SK-N-MC (cell line): ENCODE data around the gene DPAGT1.

Source experiments
- DNase-seq: peaks from one replicate; pipeline ENCODE4 v3.0.0-alpha.2; 2011; ENCODE audit warnings: low read depth, low spot score
- H3K27ac ChIP-seq: fragments of 200-600 bp; sonication (generic); 2 replicates; pipeline ENCODE4 v1.5.1; 2016; ENCODE audit warnings: mixed run types
- H3K36me3 ChIP-seq: fragments of 200-600 bp; sonication (generic); 2 replicates; pipeline ENCODE4 v1.6.1; 2017; ENCODE audit warnings: antibody characterized with exemption, low read length, mixed read lengths; ENCODE audit not compliant: insufficient read depth
- H3K4me3 ChIP-seq: fragments of 200-600 bp; sonication (generic); 2 replicates; pipeline ENCODE4 v1.5.1; 2016
- H3K9ac ChIP-seq: fragments of 200-600 bp; sonication (generic); 2 replicates; pipeline ENCODE4 v1.8.0; 2017; ENCODE audit warnings: mixed run types, mixed read lengths; ENCODE audit not compliant: insufficient read length
- H3K9me3 ChIP-seq: fragments of 200-600 bp; sonication (generic); 2 replicates; pipeline ENCODE4 v1.6.1; 2017; ENCODE audit warnings: low read depth, mild to moderate bottlenecking, antibody characterized with exemption, low read length, moderate library complexity, mixed read lengths
- EZH2 ChIP-seq: fragments of 200-600 bp; sonication (generic); IDR thresholded peaks from one replicate; pipeline ENCODE4 v1.6.1; 2017; ENCODE audit warnings: antibody characterized with exemption
- FOXP2 ChIP-seq: optimal IDR thresholded peaks from 2 replicates; pipeline ENCODE3; 2011; ENCODE audit warnings: mild to moderate bottlenecking, moderate library complexity; ENCODE audit not compliant: insufficient read depth; ENCODE audit errors: extremely low read length, control extremely low read depth
- POLR2AphosphoS5 ChIP-seq: IDR thresholded peaks from 2 replicates; pipeline ENCODE4 v1.6.1; 2012; ENCODE audit warnings: mild to moderate bottlenecking, low read depth, low read length, borderline replicate concordance

DPAGT1 gene

GRCh38 chr11:119091966-119092879 is 9.4 kb downstream of the DPAGT1 start:
- Histone ChIP-seq H3K36me3 (peaks cover 40% of the 10 kb centered on the region), H3K9ac (peak overlapping the region; percentile 97), H3K4me3 (peak overlapping the region; percentile 99), H3K27ac (peak overlapping the region; percentile 83), H3K9me3 (no peaks in the 10 kb centered on the region)
- DNase-seq: no peak
- TF ChIP-seq POLR2AphosphoS5 (no peak; the same call in 1 of the 2 replicates), FOXP2 (no peak), EZH2 (no peak)

- Histone ChIP-seq H3K9ac (no peak overlapping the region), H3K36me3 (peaks cover 30% of the 10 kb centered on the region), H3K4me3 (no peak overlapping the region), H3K9me3 (no peaks in the 10 kb centered on the region), H3K27ac (peak overlapping the region; percentile 83)
- TF ChIP-seq POLR2AphosphoS5 (no peak), EZH2 (no peak), FOXP2 (no peak)
- DNase-seq: no peak
Measured at GRCh38 chr11:119091178-119091577, 10.5 kb downstream of the DPAGT1 start.

- Histone ChIP-seq H3K36me3 (peaks cover 27% of the 10 kb centered on the region), H3K9ac (no peak overlapping the region), H3K27ac (no peak overlapping the region), H3K9me3 (no peaks in the 10 kb centered on the region), H3K4me3 (no peak overlapping the region)
- TF ChIP-seq POLR2AphosphoS5 (no peak), EZH2 (no peak), FOXP2 (no peak)
- no peak for DNase-seq
Measured at GRCh38 chr11:119089319-119089718, 12.3 kb downstream of the DPAGT1 start.

- Histone ChIP-seq H3K4me3 (no peak overlapping the region), H3K27ac (no peak overlapping the region), H3K9me3 (no peaks in the 10 kb centered on the region), H3K9ac (no peak overlapping the region), H3K36me3 (peaks cover 19% of the 10 kb centered on the region)
- no peak for DNase-seq
- TF ChIP-seq EZH2 (no peak), POLR2AphosphoS5 (no peak), FOXP2 (no peak)
Measured at GRCh38 chr11:119088406-119088805, 13.2 kb downstream of the DPAGT1 start.

GRCh38 chr11:119087747-119088241 is 13.9 kb downstream of the DPAGT1 start:
- Histone ChIP-seq H3K9me3 (no peaks in the 10 kb centered on the region), H3K36me3 (peaks cover 13% of the 10 kb centered on the region), H3K9ac (no peak overlapping the region), H3K4me3 (no peak overlapping the region), H3K27ac (no peak overlapping the region)
- DNase-seq: no peak
- TF ChIP-seq EZH2: no peak
- TF ChIP-seq POLR2AphosphoS5: no peak
- no peak for TF ChIP-seq FOXP2

GRCh38 chr11:119087123-119087522 is 14.5 kb downstream of the DPAGT1 start:
- Histone ChIP-seq H3K36me3 (peaks cover 6% of the 10 kb centered on the region), H3K9me3 (no peaks in the 10 kb centered on the region), H3K9ac (no peak overlapping the region), H3K27ac (no peak overlapping the region), H3K4me3 (no peak overlapping the region)
- TF ChIP-seq POLR2AphosphoS5 (no peak), EZH2 (no peak), FOXP2 (no peak)
- DNase-seq: no peak

- H3K9ac ChIP-seq: peak overlapping the region; percentile 88
- H3K27ac ChIP-seq: no peak overlapping the region
- H3K36me3 ChIP-seq: peaks cover 12% of the 10 kb centered on the region; the same call in 1 of the 2 replicates
- no peaks in the 10 kb centered on the region for H3K9me3 ChIP-seq
- TF ChIP-seq FOXP2: no peak
- no peak for TF ChIP-seq POLR2AphosphoS5
- TF ChIP-seq EZH2: no peak
- DNase-seq: no peak
- H3K4me3 ChIP-seq: peak overlapping the region; percentile 93
Measured at GRCh38 chr11:119085437-119085847, 16.2 kb downstream of the DPAGT1 start.

- TF ChIP-seq FOXP2 (peak; percentile 44), POLR2AphosphoS5 (peak; percentile 96), EZH2 (no peak)
- Histone ChIP-seq H3K9ac (peak within 1 kb of the TSS; percentile 88), H3K27ac (peak within 1 kb of the TSS; percentile 87), H3K9me3 (no peaks in the 10 kb centered on the region), H3K36me3 (peaks cover 12% of the 10 kb centered on the region; the same call in 1 of the 2 replicates), H3K4me3 (peak within 1 kb of the TSS; percentile 93)
- DNase-seq: no peak
Measured at GRCh38 chr11:119084663-119085436, 16.8 kb downstream of the DPAGT1 start, which contains the start of gene HMBS. Gene HMBS, plus strand, starts transcription at chr11:119084881. Its CDS starts 153 bp downstream, at chr11:119085034.
